ENCODE results near the gene VPS13D. TPM values are rescaled to one million over a fixed set of nuclear protein-coding genes. Genes with fewer than 3 reads are reported as not detected.

Gene VPS13D
- total RNA-seq, 4 donors from 2014 or later = 88.3 to 123 (median 113) TPM

DNA sequence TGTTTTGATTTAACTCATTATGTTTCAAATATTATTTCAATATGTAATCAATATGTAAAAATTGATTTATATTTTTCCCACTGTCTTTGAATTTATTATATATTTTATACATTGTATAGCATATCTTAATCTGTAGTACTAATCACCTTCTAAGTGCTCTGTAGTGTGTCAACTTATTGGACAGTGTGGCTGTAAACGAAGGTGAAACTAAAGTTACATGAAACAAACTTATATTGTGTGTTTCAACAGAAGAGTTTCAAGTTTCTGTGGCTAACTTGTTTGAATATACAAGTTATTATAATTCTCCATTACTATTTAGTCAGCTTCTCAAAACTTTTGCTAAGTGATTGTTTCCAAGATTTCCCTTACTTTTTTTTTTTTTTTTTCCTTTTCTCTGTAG lies 212.4 kb downstream of the VPS13D start:
- Histone ChIP-seq H3K4me1 (peaks cover 0 to 3% (median 0%) of the 10 kb centered on the region in 4 donors), H3K9me3 (no peaks in the 10 kb centered on the region), H3K36me3 (peaks cover 0 to 4% (median 0%) of the 10 kb centered on the region in 3 donors), H3K27me3 (no peaks in the 10 kb centered on the region), H3K27ac (no peak overlapping the region), H3K4me3 (no peak overlapping the region)
- TF ChIP-seq POLR2A (IDR thresholded peaks at IDR 0.05) = no peak
- DNase-seq = no peak

GRCh38 chr1:12443151-12443550 lies 213.3 kb downstream of the VPS13D start:
- Histone ChIP-seq H3K4me3 (no peak overlapping the region), H3K27ac (no peak overlapping the region), H3K36me3 (peaks cover 0 to 4% (median 0%) of the 10 kb centered on the region in 3 donors), H3K4me1 (peaks cover 0 to 10% (median 0%) of the 10 kb centered on the region in 4 donors), H3K9me3 (no peaks in the 10 kb centered on the region), H3K27me3 (no peaks in the 10 kb centered on the region)
- TF ChIP-seq POLR2A (IDR thresholded peaks at IDR 0.05) (no peak), CTCF (IDR thresholded peaks at IDR 0.05) (no peak)
- DNase-seq = no peak

- TF ChIP-seq CTCF (IDR thresholded peaks at IDR 0.05) = no peak
- TF ChIP-seq POLR2A (IDR thresholded peaks at IDR 0.05) = no peak
- Histone ChIP-seq H3K27ac (no peak overlapping the region), H3K4me3 (no peak overlapping the region), H3K4me1 (peaks cover 0 to 19% (median 2%) of the 10 kb centered on the region in 4 donors), H3K36me3 (no peaks in the 10 kb centered on the region), H3K9me3 (no peaks in the 10 kb centered on the region), H3K27me3 (no peaks in the 10 kb centered on the region)
- DNase-seq = no peak
Observed at GRCh38 chr1:12444329-12444841, 214.6 kb downstream of the VPS13D start.

DNA sequence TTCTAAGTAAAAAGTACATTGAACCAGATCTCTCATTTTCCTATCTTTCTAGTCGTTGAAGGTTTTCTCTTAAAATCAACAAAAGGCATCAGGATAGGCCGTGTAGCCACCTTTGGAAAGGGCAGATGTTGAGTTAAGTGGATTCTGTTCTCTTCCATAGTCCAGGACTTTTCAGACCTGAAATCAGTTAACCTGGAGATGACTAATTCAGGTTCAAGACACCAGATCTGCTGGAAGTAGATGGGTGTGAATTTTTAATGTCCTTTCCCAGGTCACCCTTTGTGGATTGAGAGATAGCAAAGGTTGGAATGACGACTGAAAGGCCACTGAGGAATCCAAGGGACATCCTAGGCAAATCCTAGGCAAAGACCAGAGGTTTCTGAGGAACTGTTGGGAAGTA lies 215.4 kb downstream of the VPS13D start:
- Histone ChIP-seq H3K36me3 (no peaks in the 10 kb centered on the region), H3K27ac (no peak overlapping the region), H3K4me1 (peaks cover 0 to 24% (median 7%) of the 10 kb centered on the region in 4 donors), H3K27me3 (no peaks in the 10 kb centered on the region), H3K4me3 (no peak overlapping the region), H3K9me3 (no peaks in the 10 kb centered on the region)
- no peak for DNase-seq
- no peak for TF ChIP-seq POLR2A (IDR thresholded peaks at IDR 0.05)
- TF ChIP-seq CTCF (IDR thresholded peaks at IDR 0.05) = no peak

DNA sequence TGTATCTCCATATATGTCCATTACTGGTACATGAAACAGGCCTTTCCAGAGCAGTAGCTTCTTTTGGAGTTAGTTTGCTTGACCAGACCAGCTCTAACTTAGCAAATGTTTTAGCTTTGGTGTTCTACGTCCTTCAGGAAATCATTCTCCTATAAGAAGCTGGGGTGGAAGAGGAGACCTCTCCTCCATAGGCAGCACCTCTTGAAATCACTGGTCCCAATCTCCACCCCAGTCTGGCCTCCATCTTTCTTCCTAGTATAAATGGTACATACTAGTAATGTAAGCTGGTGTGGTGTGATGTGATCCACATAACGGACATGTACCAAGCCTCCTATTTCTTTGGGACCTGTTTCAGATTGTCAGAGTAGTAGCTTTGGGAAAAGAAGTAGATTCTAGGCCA lies 216.8 kb downstream of the VPS13D start:
- DNase-seq = no peak
- H3K4me1 ChIP-seq = peaks cover 0 to 31% (median 7%) of the 10 kb centered on the region in 4 donors
- H3K27ac ChIP-seq = no peak overlapping the region
- H3K36me3 ChIP-seq = peaks cover 0 to under 1% (median 0%) of the 10 kb centered on the region in 3 donors
- no peaks in the 10 kb centered on the region for H3K9me3 ChIP-seq
- TF ChIP-seq CTCF (IDR thresholded peaks at IDR 0.05) (no peak), POLR2A (IDR thresholded peaks at IDR 0.05) (no peak)
- no peak overlapping the region for H3K4me3 ChIP-seq
- H3K27me3 ChIP-seq = no peaks in the 10 kb centered on the region

GRCh38 chr1:12447307-12447706 lies 217.5 kb downstream of the VPS13D start:
- Histone ChIP-seq H3K4me1 (peaks cover 0 to 31% (median 7%) of the 10 kb centered on the region in 4 donors), H3K36me3 (peaks cover 0 to 4% (median 0%) of the 10 kb centered on the region in 3 donors), H3K27ac (peak overlapping the region in 2 of 4 donors; percentile 34 to 70), H3K4me3 (no peak overlapping the region), H3K27me3 (no peaks in the 10 kb centered on the region), H3K9me3 (no peaks in the 10 kb centered on the region)
- no peak for DNase-seq
- TF ChIP-seq POLR2A (IDR thresholded peaks at IDR 0.05) (no peak), CTCF (IDR thresholded peaks at IDR 0.05) (no peak)

Measured in Peyer's patch (tissue), 4 donors.